PC-3 (cell line): ENCODE results near the gene ZFAND6. TPM values are rescaled to one million over a fixed set of nuclear protein-coding genes. Genes with fewer than 3 reads are reported as not detected.

Source experiments
- ATAC-seq: fragments of 200-7000 bp; cut with Tn5 transposase; 2 replicates; pipeline ENCODE4 v1.9.1; 2020; ENCODE audit warnings: mild to moderate bottlenecking, moderate library complexity
- BruUV-seq: library from RNA; stranded (reverse); fragments of 400-500 nt; replicated peaks from 2 replicates; lab custom pipeline; 2021; lab: Mats Ljungman, UMichigan
- CTCF ChIA-PET: fragments of 300-600 bp; sonication (Branson Sonifier 250); formaldehyde crosslinking; loops from one replicate; lab custom pipeline; 2022; ENCODE audit warnings: antibody characterized with exemption; lab: Charles Lee
- POLR2A ChIA-PET: fragments of 300-600 bp; sonication (Branson Sonifier 250); formaldehyde crosslinking; loops from one replicate; lab custom pipeline; 2022; ENCODE audit warnings: antibody characterized with exemption; ENCODE audit not compliant: unreplicated experiment; lab: Charles Lee
- DNase-seq: peaks from one replicate; pipeline ENCODE4 v3.0.0-alpha.2; 2015
- H2AFZ ChIP-seq: fragments of 300-600 bp; sonication (generic); 2 replicates; pipeline ENCODE4 v1.6.0; 2016; ENCODE audit warnings: antibody characterized with exemption, low read length
- H3F3A ChIP-seq: fragments of 300-600 bp; sonication (generic); one replicate; pipeline ENCODE4 v1.6.0; 2017; ENCODE audit warnings: antibody characterized with exemption, low read length, control low read depth, mild to moderate bottlenecking; ENCODE audit not compliant: unreplicated experiment
- H3K27ac ChIP-seq: fragments of 300-600 bp; sonication (generic); 2 replicates; pipeline ENCODE4 v1.5.1; 2016; ENCODE audit warnings: mild to moderate bottlenecking, low read length
- H3K27me3 ChIP-seq: fragments of 300-600 bp; sonication (generic); 2 replicates; pipeline ENCODE4 v1.6.1; 2016; ENCODE audit warnings: low read length, mixed read lengths
- H3K36me3 ChIP-seq: fragments of 300-600 bp; sonication (generic); 2 replicates; pipeline ENCODE4 v1.6.1; 2016; ENCODE audit warnings: low read depth, mixed run types, low read length, mixed read lengths
- H3K4me1 ChIP-seq: fragments of 300-600 bp; sonication (generic); 2 replicates; pipeline ENCODE4 v1.5.1; 2016; ENCODE audit warnings: low read length; ENCODE audit not compliant: insufficient read depth
- H3K4me2 ChIP-seq: fragments of 300-600 bp; sonication (generic); 2 replicates; pipeline ENCODE4 v1.6.0; 2016; ENCODE audit warnings: low read length
- H3K4me3 ChIP-seq: fragments of 300-600 bp; sonication (generic); 2 replicates; pipeline ENCODE4 v1.5.1; 2016; ENCODE audit warnings: mild to moderate bottlenecking, low read length, mixed read lengths
- H3K79me2 ChIP-seq: fragments of 300-600 bp; sonication (generic); 2 replicates; pipeline ENCODE4 v1.6.1; 2017; ENCODE audit warnings: low read length, mixed read lengths
- H3K9ac ChIP-seq: fragments of 300-600 bp; sonication (generic); 2 replicates; pipeline ENCODE4 v1.6.0; 2016; ENCODE audit warnings: mild to moderate bottlenecking, low read length
- H3K9me2 ChIP-seq: fragments of 300-600 bp; sonication (generic); replicated peaks from 2 replicates; pipeline ENCODE4 v1.6.1; 2016; ENCODE audit warnings: mixed run types, low read length, mixed read lengths
- H3K9me3 ChIP-seq: fragments of 300-600 bp; sonication (generic); 2 replicates; pipeline ENCODE4 v1.6.1; 2016; ENCODE audit warnings: low read length, mixed read lengths
- H4K20me1 ChIP-seq: fragments of 300-600 bp; sonication (generic); 2 replicates; pipeline ENCODE4 v1.6.1; 2016; ENCODE audit warnings: low read length, mixed read lengths
- CTCF ChIP-seq: fragments of 300-600 bp; sonication (generic); conservative IDR thresholded peaks from 2 replicates; pipeline ENCODE4 v1.5.1; 2017; ENCODE audit warnings: antibody characterized with exemption, low read depth, mild to moderate bottlenecking, low read length
- EZH2 ChIP-seq: fragments of 300-600 bp; sonication (generic); IDR thresholded peaks from one replicate; pipeline ENCODE4 v1.6.1; 2017; ENCODE audit warnings: antibody characterized with exemption, mild to moderate bottlenecking, low read length; ENCODE audit not compliant: unreplicated experiment
- EZH2phosphoT487 ChIP-seq: fragments of 300-600 bp; sonication (generic); IDR thresholded peaks from 2 replicates; pipeline ENCODE4 v1.6.1; 2018; ENCODE audit warnings: mild to moderate bottlenecking, antibody characterized with exemption, low read length, borderline replicate concordance
- intact Hi-C: fragments of 100-400 bp; cut with micrococcal nuclease; formaldehyde crosslinking; loops from 2 replicates; pipeline ENCODE4 v1.9.0; 2023
- total RNA-seq: library from RNA; depleted of rRNA; stranded (reverse); fragments of >200 nt; gene quantifications from 2 replicates; pipeline ENCODE4 v1.2.3, GENCODE V29; 2014

ZFAND6 gene
- total RNA-seq, 1 experiment from 2014 or later, result 96.6 TPM

DNA sequence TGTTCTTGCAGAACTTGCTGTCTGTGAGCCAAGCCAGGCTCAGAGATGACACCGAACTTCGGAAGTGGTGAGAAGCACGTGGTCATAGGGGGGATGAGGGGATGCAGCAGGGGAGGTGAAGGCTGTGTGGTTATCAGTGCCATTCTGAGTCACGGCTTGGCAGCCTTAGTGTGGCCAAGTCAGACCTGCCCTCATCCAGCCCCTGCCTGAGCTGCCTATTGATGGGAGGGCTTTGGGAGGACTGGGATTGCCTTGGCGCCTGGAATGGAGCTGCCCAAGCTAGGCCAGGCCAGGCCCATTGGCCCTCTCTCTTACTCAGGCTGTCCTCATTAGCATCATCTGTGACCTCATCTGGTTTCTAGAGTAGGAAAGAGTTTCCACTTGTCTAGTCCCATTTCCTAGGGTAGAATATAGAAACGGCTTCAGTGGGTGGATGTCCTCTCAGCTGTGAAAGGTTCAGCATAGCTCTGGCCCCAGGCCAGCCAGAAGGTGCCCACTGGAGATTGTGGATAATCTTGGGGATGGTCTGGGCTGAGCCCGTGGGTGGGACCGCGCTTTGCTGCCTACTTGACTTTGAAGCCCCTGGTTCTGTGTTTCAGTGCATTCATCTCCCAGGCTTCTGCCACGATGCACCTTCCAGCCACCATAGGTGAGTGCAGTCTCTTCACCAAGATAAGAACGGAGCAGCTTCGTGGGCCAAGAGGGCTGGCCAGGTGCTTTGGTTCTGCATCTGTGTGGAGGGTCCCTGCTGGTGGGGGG lies 100.5 kb downstream of the ZFAND6 start:
- no peak for ATAC-seq
- intact Hi-C loops, result no loop called here
- Histone ChIP-seq H3K4me3 (no peak overlapping the region), H3K9ac (peak overlapping the region; percentile 38; the same call in 1 of the 2 replicates), H3K27ac (peak overlapping the region; percentile 76), H3K79me2 (peaks cover 5% of the 10 kb centered on the region; the same call in 1 of the 2 replicates), H3K36me3 (peaks cover 24% of the 10 kb centered on the region), H3K9me3 (no peaks in the 10 kb centered on the region), H3K4me2 (peak overlapping the region; percentile 3; the same call in 1 of the 2 replicates), H2AFZ (no peak overlapping the region), H3K27me3 (no peaks in the 10 kb centered on the region), H4K20me1 (no peaks in the 10 kb centered on the region), H3F3A (no peaks in the 10 kb centered on the region), H3K4me1 (peaks cover 17% of the 10 kb centered on the region), H3K9me2 (no peaks in the 10 kb centered on the region)
- POLR2A ChIA-PET, result no interaction called here
- no TSS peak for BruUV-seq
- DNase-seq, result no peak
- TF ChIP-seq EZH2, result no peak
- no peak for TF ChIP-seq CTCF
- TF ChIP-seq EZH2phosphoT487, result no peak
- CTCF ChIA-PET, result no interaction called here

DNA sequence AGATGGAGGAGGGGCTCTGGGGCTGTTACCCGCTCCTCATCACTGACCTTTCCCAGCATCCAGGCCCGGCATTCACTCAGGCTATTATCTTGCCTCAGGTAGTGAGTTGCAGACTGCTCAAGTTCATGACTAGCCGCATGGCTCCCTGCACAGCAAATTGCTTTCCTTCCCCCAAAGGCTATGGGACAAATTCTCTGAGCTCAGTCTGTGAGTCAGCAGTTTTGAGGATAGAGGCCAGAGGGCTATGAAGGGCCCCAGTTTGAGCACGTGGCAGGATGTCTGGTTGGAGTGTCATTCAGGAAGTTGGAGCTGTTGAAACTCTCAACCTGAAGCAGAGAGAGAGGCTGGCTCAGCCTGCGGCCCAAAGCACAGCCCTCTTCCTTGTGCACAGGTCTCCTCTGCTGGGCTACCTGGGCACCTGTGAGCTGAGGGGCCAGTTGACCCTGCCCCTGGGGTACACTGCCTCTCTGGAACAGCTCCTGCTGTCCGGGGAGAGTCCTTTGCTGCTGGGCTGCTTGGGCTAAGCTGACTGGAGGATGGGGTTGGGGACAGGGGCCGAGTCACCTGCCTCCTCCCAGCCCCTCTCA lies 101.2 kb downstream of the ZFAND6 start:
- Histone ChIP-seq H3K4me1 (peaks cover 17% of the 10 kb centered on the region), H3K9me3 (no peaks in the 10 kb centered on the region), H3K27me3 (no peaks in the 10 kb centered on the region), H3K9ac (peak overlapping the region; percentile 38; the same call in 1 of the 2 replicates), H3K79me2 (no peaks in the 10 kb centered on the region), H3K9me2 (no peaks in the 10 kb centered on the region), H3K4me3 (no peak overlapping the region), H3F3A (no peaks in the 10 kb centered on the region), H3K4me2 (peak overlapping the region; percentile 3; the same call in 1 of the 2 replicates), H2AFZ (no peak overlapping the region), H3K27ac (peak overlapping the region; percentile 76), H4K20me1 (no peaks in the 10 kb centered on the region), H3K36me3 (peaks cover 24% of the 10 kb centered on the region)
- ChIA-PET CTCF (no interaction called here), POLR2A (no interaction called here)
- DNase-seq (peak; percentile 86), ATAC-seq (peak; percentile 88)
- TF ChIP-seq EZH2 (no peak), CTCF (no peak), EZH2phosphoT487 (no peak)
- BruUV-seq, result no TSS peak
- intact Hi-C loops, result no loop called here

DNA sequence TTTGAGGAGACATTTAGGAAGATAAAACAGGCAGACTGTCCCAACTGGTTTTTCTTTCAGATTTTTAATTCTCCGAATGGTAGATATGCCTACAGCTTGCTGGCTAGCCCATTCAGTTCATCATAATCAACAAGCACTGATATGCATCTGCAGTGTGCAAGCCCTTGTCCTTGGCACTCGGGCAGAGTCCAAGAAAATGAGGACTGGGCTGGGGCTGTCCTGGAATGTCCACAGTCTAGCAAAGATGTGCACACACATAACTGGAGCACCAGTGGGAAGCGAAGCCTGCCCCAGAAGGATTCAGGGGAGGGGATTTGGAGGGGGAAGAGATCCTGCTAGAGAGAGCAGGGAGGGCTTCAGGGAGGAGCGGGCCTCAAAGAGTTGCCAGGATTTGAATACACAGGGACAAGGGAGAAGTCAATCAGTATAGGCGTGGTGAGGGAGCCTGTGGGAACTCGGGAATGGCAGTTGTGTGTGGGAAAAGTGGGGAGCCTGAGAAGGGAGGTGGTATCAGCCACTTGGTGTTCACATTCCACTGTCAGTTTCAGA lies 102.1 kb downstream of the ZFAND6 start:
- intact Hi-C loops, result no loop called here
- no peak overlapping the region for H2AFZ ChIP-seq
- no peaks in the 10 kb centered on the region for H3K9me3 ChIP-seq
- peaks cover 24% of the 10 kb centered on the region for H3K36me3 ChIP-seq
- H3K27me3 ChIP-seq, result no peaks in the 10 kb centered on the region
- TF ChIP-seq CTCF (no peak), EZH2phosphoT487 (no peak), EZH2 (no peak)
- no peaks in the 10 kb centered on the region for H3K79me2 ChIP-seq
- ChIA-PET CTCF (no interaction called here), POLR2A (no interaction called here)
- H3K27ac ChIP-seq, result no peak overlapping the region
- H3K9ac ChIP-seq, result no peak overlapping the region
- peaks cover 17% of the 10 kb centered on the region for H3K4me1 ChIP-seq
- H3K4me3 ChIP-seq, result no peak overlapping the region
- no peak overlapping the region for H3K4me2 ChIP-seq
- DNase-seq (no peak), ATAC-seq (no peak)
- H3K9me2 ChIP-seq, result no peaks in the 10 kb centered on the region
- no peaks in the 10 kb centered on the region for H3F3A ChIP-seq
- no peaks in the 10 kb centered on the region for H4K20me1 ChIP-seq
- BruUV-seq, result no TSS peak
